B cell (primary cell): ENCODE measurements around the gene GAL3ST2. TPM values are rescaled to one million over a fixed set of nuclear protein-coding genes. Genes with fewer than 3 reads are reported as not detected.

Source experiments
- ATAC-seq: fragments of 200-7000 bp; cut with Tn5 transposase; one replicate; pipeline ENCODE4 v1.10.0; 2021; ENCODE audit warnings: low read depth, mild to moderate bottlenecking, moderate number of reproducible peaks, moderate library complexity
- CTCF ChIA-PET: fragments of 350-600 bp; sonication (Branson Sonifier 250); formaldehyde crosslinking; loops from one replicate; lab custom pipeline; 2021; ENCODE audit warnings: antibody characterized with exemption, inconsistent platforms; lab: Charles Lee
- POLR2A ChIA-PET: fragments of 350-600 bp; sonication (Branson Sonifier 250); formaldehyde crosslinking; loops from one replicate; lab custom pipeline; 2021; ENCODE audit warnings: antibody characterized with exemption; lab: Charles Lee
- DNase-seq: peaks from one replicate; pipeline ENCODE4 v3.0.0; 2013
- H2AFZ ChIP-seq: 2 replicates; pipeline ENCODE4 v1.6.1; 2012; ENCODE audit warnings: mild to moderate bottlenecking, low read depth, low read length; ENCODE audit not compliant: insufficient read depth, poor library complexity, severe bottlenecking
- H3K27ac ChIP-seq, 2 donors: 1 replicate in 1 of 2; 2 replicates in 1 of 2; pipeline ENCODE4 v1.5.1; 2012 to 2013; ENCODE audit warnings: low read length in 2 of 2, mild to moderate bottlenecking in 2 of 2, moderate library complexity in 1 of 2
- H3K27me3 ChIP-seq, 4 experiments: fragments of 200-600 bp in 1 of 4; sonication (generic) in 1 of 4; replicated peaks in 1 of 4; 1 replicate in 2 of 4; 2 replicates in 2 of 4; pipeline versions ENCODE4 v1.6.1 to v1.7.0; 2013 to 2016; ENCODE audit warnings: low read length in 3 of 4, mild to moderate bottlenecking in 2 of 4, mixed read lengths in 1 of 4, moderate library complexity in 1 of 4; ENCODE audit not compliant: insufficient read depth in 4 of 4, control insufficient read depth in 3 of 4; ENCODE audit errors: control extremely low read depth in 1 of 4
- H3K36me3 ChIP-seq, 2 experiments: replicated peaks in 1 of 2; 1 replicate in 1 of 2; 2 replicates in 1 of 2; pipeline versions ENCODE4 v1.6.1 to v1.7.1; 2013; ENCODE audit warnings: low read length in 1 of 2; ENCODE audit not compliant: insufficient read depth in 2 of 2, control insufficient read depth in 1 of 2; ENCODE audit errors: control extremely low read depth in 1 of 2, extremely low read depth in 1 of 2
- H3K4me1 ChIP-seq, 2 donors: fragments of 200-600 bp in 1 of 2; sonication (generic) in 1 of 2; 1 replicate in 1 of 2; 2 replicates in 1 of 2; pipeline versions ENCODE4 v1.5.1 to v1.6.1; 2013 to 2017; ENCODE audit warnings: low read length in 2 of 2; ENCODE audit not compliant: control insufficient read depth in 2 of 2, insufficient read depth in 2 of 2
- H3K4me2 ChIP-seq: replicated peaks from 2 replicates; pipeline ENCODE3; 2012; ENCODE audit warnings: mild to moderate bottlenecking, low read depth, low read length; ENCODE audit not compliant: poor library complexity, severe bottlenecking
- H3K4me3 ChIP-seq, 5 experiments: fragments of 200-600 bp in 1 of 5; sonication (generic) in 1 of 5; 1 replicate in 3 of 5; 2 replicates in 2 of 5; pipeline versions ENCODE4 v1.5.1 to v1.7.0; 2011 to 2016; ENCODE audit warnings: low read length in 4 of 5, mild to moderate bottlenecking in 4 of 5, low read depth in 2 of 5, control low read depth in 1 of 5, moderate library complexity in 1 of 5; ENCODE audit not compliant: insufficient read depth in 1 of 5; ENCODE audit errors: control extremely low read depth in 1 of 5, extremely low read depth in 1 of 5
- H3K79me2 ChIP-seq: fragments of 200-600 bp; sonication (generic); one replicate; pipeline ENCODE4 v1.6.0; 2016; ENCODE audit warnings: low read length; ENCODE audit not compliant: control insufficient read depth, insufficient read depth
- H3K9ac ChIP-seq: fragments of 200-600 bp; sonication (generic); 2 replicates; pipeline ENCODE4 v1.6.1; 2017; ENCODE audit warnings: mild to moderate bottlenecking, low read length, moderate library complexity
- H3K9me3 ChIP-seq, 3 donors: one replicate each; pipeline versions ENCODE4 v1.6.1 to v1.7.1; 2013; ENCODE audit warnings: low read length in 2 of 3; ENCODE audit not compliant: control insufficient read depth in 2 of 3, insufficient read depth in 1 of 3; ENCODE audit errors: control extremely low read depth in 1 of 3
- H4K20me1 ChIP-seq: 2 replicates; pipeline ENCODE4 v1.6.0; 2012; ENCODE audit warnings: mild to moderate bottlenecking, low read length; ENCODE audit not compliant: insufficient read depth, control insufficient read depth, poor library complexity, severe bottlenecking
- H3K27ac Mint-ChIP-seq: one replicate; pipeline ENCODE4 v1.8.0; 2021; ENCODE audit warnings: mixed read lengths
- H3K27me3 Mint-ChIP-seq: one replicate; pipeline ENCODE4 v1.8.0; 2021; ENCODE audit warnings: mixed read lengths
- H3K4me1 Mint-ChIP-seq: one replicate; pipeline ENCODE4 v1.8.0; 2021; ENCODE audit warnings: mixed read lengths
- H3K4me3 Mint-ChIP-seq: one replicate; pipeline ENCODE4 v1.8.0; 2021; ENCODE audit warnings: mixed read lengths
- H3K9me3 Mint-ChIP-seq: one replicate; pipeline ENCODE4 v1.8.0; 2022; ENCODE audit warnings: mixed read lengths; ENCODE audit not compliant: insufficient read depth
- CTCF ChIP-seq: fragments of 200-600 bp; IDR thresholded peaks from one replicate; pipeline ENCODE4 v1.8.0; 2022; ENCODE audit warnings: antibody characterized with exemption, mild to moderate bottlenecking
- EZH2 ChIP-seq: IDR thresholded peaks from 2 replicates; pipeline ENCODE4 v1.6.1; 2012; ENCODE audit warnings: borderline replicate concordance, low read depth, mild to moderate bottlenecking, moderate library complexity, low read length; ENCODE audit not compliant: insufficient read depth, poor library complexity, severe bottlenecking
- WGBS: methylation state at CpG from one replicate; pipeline ENCODE4 v1.1.5; 2013; ENCODE audit warnings: missing lambda C conversion rate; ENCODE audit not compliant: insufficient coverage; 5-methylcytosine and 5-hydroxymethylcytosine counted together
- intact Hi-C: fragments of 100-400 bp; cut with micrococcal nuclease; formaldehyde crosslinking; loops from one replicate; pipeline ENCODE4 v1.10.0; 2022
- polyA plus RNA-seq: library from polyadenylated mRNA; depleted of rRNA; stranded (reverse); fragments of >200 nt; gene quantifications from 2 replicates; pipeline ENCODE4 v1.2.3, GENCODE V29; 2012
- total RNA-seq, 2 donors: library from RNA; stranded (reverse); fragments of 120-200 nt in 1 of 2; gene quantifications; 1 replicate in 1 of 2; 2 replicates in 1 of 2; pipeline versions ENCODE4 v1.2.3 to v1.2.4, GENCODE V29; 2013 to 2022

Gene GAL3ST2
- total and polyA plus RNA-seq, 2 donors (not counting 1 experiment from before 2014, with no cell fraction given), result 0.10 TPM; not detected in 1

- Histone ChIP-seq H3K79me2 (no peaks in the 10 kb centered on the region), H4K20me1 (no peaks in the 10 kb centered on the region), H3K4me1 (peaks cover 18 to 26% of the 10 kb centered on the region in 2 donors), H2AFZ (peak overlapping the region; percentile 78), H3K9me3 (peaks cover 0 to 4% (median 0%) of the 10 kb centered on the region in 3 donors), H3K36me3 (no peaks in the 10 kb centered on the region), H3K4me3 (peak overlapping the region in 3 of 5 experiments; percentile 43 to 59 (median 49)), H3K9ac (peak overlapping the region; percentile 58), H3K27me3 (no peaks in the 10 kb centered on the region), H3K27ac (peak overlapping the region; percentile 43 to 49), H3K4me2 (peak overlapping the region; percentile 88)
- 47% methylated on average over 38 of the region's 52 CpGs for WGBS
- POLR2A ChIA-PET, result interaction anchor here (1.0 kb wide), 1 partner anchor 16 kb away, joined by 3 read pairs; no protein-coding TSS in a partner anchor
- ATAC-seq, result no peak
- Mint-ChIP-seq H3K4me3 (peak overlapping the region; percentile 80), H3K9me3 (no peaks in the 10 kb centered on the region), H3K4me1 (peaks cover 31% of the 10 kb centered on the region), H3K27ac (peak overlapping the region; percentile 88), H3K27me3 (no peaks in the 10 kb centered on the region)
- no peak for TF ChIP-seq EZH2
- TF ChIP-seq CTCF, result no peak
- intact Hi-C loops, result loop anchor here (1.0 to 5.0 kb wide), 2 partner anchors 16 to 39 kb away; no protein-coding TSS in a partner anchor
- CTCF ChIA-PET, result interaction anchor here (0.7 to 1.7 kb wide), 3 partner anchors 35 to 884 kb away, joined by 4 to 5 read pairs (median 4); partner anchors contain the start of gene D2HGDH
- no peak for DNase-seq
Observed at GRCh38 chr2:241843321-241844065, 66.9 kb downstream of the GAL3ST2 start.
